MV-4-11 (cell line): Measurements from ENCODE around the gene LIN52.

Source experiments
- DNase-seq: peaks from one replicate; lab custom pipeline; 2025; lab: John Stamatoyannopoulos, UW

The LIN52 gene, protein sequence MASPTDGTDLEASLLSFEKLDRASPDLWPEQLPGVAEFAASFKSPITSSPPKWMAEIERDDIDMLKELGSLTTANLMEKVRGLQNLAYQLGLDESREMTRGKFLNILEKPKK

GRCh38 chr14:74084277-74085046 lies at the start of gene LIN52, which contains the start of gene ALDH6A1:
Gene LIN52 (plus strand): TSS chr14:74084956. CDS start chr14:74084975, 19 bp downstream.
Gene ALDH6A1 (minus strand): TSS chr14:74084453. CDS start chr14:74084394, 59 bp downstream.
- DNase-seq, result peak; percentile 100

DNA sequence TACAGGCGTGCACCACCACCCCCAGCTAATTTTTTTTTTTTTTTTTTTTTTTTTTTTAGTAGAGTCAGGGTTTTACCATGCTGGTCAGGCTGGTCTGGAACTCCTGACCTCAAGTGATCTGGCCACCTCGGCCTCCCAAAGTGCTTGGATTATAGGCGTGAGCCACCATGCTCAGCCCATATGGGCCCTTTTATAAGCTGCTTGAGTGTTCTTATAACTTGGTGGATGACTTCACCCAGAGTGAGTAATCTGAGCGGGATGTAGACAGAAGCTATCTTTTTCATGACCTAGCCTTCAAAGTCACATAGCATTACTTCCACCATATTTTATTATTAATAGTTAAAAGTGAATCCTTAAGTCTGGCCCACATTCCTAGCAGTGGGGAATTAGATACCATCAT lies 49.2 kb upstream of the LIN52 start:
- no peak for DNase-seq

DNA sequence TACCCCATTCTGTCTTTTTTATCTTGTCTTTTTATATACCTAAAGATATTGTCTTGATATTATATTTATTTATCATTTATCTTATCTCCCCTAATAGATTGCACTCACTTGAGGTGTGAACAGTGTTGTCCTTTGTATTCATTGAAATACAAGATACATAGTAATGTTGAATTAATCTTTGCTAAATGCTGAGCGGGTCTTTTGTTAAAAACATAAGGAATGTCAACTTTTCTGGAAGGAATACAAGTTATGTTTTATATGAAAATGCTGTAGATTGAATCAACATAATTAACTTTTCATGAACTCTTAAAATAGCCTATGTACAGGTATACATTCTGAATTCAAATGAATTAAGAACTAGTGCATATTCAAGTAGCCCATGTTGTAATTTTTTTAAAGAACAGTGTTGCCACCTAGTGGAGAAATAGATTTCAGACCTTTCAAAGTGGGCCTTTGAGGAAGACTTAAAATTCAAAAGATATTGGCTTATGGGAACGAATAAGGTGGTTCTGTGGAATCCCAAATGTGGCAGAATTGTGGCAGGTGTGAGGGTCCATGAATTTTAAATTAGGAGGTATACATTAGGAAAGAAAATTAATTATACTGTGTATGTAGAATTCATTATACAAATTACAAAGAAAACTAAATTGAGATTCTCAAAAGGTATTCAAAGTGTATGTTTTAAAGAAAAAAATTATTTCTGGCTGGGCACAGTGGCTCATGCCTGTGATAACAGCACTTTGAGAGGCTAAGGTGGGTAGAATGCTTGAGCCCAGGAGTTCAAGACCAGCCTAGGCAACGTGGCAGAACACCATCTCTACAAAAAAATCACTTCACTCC lies 46.5 kb upstream of the LIN52 start:
- DNase-seq, result peak; percentile 59

- no peak for DNase-seq
These were observed 42.5 kb upstream of the LIN52 start for GRCh38 chr14:74042296-74042695.

DNA sequence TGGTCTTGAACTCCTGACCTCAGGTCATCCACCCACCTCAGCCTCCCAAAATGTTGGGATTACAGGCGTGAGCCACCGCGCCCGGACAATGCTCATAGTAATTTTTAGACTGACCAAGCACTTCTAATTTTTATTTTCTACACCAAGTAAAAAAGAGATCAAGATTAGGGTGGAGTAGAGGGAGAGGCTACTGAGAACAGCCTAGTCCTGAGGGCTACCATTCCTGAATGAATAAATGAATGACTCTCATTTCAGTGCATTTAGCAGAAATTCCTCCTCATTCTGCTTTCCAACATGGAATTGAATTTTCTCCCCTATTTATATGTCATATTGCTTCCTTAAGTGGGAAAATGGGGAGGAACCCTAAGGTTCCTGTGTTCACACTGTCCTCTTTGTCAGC lies 39.2 kb upstream of the LIN52 start:
- DNase-seq, result no peak

GRCh38 chr14:74048281-74048680 lies 36.5 kb upstream of the LIN52 start:
- DNase-seq, result peak; percentile 28

DNA sequence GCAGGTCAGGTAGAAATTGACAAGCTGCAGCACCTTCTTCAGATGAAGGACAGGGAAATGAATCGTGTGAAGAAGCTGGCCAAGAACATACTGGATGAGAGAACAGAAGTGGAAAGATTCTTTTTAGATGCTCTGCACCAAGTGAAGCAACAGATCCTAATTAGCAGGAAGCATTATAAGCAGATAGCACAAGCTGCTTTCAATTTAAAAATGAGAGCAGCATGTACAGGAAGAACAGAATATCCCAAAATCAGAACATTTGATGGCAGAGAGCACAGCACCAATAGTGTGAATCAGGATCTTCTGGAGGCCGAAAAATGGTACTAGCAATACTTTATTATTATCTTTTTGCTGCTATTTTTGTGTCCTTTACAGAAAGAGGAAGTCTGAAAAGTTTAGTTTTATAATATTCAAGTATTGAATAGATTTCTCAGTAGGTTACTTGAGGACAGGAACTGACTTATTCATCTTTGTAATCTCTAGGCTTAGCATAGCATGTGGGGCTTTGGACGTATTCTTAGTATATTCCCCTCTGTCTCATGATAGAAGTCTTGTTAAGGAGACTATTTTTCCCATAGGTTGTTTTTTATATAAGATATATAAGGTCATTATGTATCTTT lies 34.8 kb upstream of the LIN52 start:
- DNase-seq, result peak; percentile 67

DNA sequence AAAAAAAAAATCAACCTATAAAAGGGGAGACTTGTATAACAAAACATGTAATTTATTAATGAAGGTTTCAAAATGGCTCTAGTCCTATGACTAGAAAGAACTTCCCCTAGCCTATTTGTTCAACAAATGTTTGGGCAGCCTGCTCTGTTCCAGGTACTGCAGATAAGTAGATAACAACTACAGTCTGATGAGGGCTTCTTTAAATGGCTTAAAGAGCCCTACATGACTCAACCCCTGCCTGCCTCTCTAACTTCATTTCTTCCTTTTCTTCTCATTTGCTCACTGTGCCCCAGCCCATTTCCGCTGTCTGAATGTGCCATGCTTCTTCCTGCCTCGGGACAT lies 22.0 kb upstream of the LIN52 start:
- DNase-seq, result no peak

- DNase-seq, result no peak
These were observed 20.3 kb upstream of the LIN52 start for GRCh38 chr14:74064426-74064825.

DNA sequence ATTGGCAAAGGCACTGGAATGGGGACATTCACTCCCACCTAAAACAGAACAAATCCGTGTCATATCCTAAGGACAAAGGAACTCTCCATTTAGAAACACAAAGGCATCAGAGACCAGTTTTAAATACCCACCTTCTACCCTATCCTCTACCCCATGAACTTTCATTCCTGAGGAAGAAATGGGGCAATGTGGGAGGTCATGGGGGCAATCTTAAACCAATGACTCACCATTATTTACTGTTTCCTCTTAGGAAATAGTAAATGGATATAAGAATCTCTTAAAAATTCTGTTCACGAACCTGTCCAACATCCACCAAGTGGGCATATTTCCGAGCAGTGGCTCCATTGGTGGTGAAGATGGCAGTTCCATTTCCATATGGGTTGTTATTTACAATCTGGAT lies 19.9 kb upstream of the LIN52 start:
- DNase-seq, result no peak

DNA sequence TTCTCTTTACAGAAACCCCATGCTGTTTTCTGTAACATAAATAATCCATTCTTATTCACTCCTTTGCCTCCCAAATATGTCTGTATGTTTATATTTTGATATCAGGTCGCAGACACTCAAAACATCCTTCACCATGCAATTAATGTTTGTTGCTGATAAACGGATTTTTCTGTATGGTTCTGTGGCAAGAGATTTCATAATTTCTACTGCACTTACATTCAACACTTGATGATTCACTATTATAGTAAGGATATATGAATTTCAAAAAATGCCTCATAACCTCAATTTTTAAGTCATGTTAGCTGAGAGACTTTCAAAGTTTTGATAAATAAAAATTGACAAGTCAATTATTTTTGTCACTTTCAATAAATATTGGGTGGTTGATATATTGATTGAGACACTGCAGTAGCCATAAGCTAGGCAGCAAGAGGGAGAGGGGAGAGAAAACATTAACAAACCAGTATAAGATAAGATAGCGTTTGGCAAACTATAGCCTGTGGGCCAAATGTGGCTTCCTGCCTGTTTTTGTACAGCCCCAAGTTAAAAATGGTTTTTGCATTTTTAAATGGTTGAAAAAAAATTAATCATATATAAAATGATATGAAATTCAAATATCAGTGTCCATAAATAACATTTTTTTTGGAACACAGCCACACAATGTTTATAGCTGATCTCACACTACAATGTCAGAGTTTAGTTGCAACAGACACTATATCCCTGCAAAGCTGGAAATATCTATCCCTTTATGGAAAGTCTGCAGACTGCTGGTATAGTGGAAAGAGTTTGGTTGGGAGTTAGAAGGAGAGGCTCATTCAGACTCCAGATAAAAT lies 18.8 kb upstream of the LIN52 start:
- DNase-seq, result no peak

- no peak for DNase-seq
These were observed 7.4 kb upstream of the LIN52 start for GRCh38 chr14:74077401-74077800.

- no peak for DNase-seq
These were observed 3.8 kb upstream of the LIN52 start for GRCh38 chr14:74080820-74081460.

- DNase-seq, result no peak
These were observed 3.3 kb upstream of the LIN52 start for GRCh38 chr14:74081491-74081890.

GRCh38 chr14:74083161-74083560 lies 1.6 kb upstream of the LIN52 start:
- peak; percentile 60 for DNase-seq

GRCh38 chr14:74083784-74084276 lies 926 bp upstream of the LIN52 start:
- no peak for DNase-seq

DNA sequence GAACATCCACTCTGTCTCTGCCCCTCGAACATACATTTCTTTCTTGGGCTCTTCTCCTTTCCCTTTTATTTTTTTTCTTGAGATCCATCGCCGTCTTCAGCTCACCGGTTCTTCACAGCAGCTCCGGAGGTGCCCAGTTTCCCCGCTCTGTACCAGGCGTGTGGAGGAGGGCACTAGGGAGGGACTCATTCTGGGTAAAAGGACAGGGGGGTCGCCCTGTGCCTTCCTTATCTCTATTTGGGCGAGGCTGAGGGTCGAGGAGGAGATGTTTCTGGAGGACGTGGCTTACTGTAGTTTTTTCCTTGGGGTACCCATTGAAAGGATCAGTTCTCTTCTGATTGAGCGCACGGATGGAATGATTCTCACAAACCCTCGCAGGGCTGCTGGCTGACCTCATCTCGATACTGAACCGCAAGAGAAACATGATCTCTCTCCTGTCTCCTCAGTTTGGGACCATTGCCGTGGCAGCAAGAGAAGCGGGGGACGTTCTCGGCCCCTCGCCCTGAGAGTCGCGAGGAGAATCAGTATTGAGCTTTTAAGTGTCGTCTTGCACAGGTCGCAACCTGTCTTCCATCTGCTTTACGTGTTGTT lies 386 bp downstream of the LIN52 start:
- DNase-seq, result peak; percentile 3

DNA sequence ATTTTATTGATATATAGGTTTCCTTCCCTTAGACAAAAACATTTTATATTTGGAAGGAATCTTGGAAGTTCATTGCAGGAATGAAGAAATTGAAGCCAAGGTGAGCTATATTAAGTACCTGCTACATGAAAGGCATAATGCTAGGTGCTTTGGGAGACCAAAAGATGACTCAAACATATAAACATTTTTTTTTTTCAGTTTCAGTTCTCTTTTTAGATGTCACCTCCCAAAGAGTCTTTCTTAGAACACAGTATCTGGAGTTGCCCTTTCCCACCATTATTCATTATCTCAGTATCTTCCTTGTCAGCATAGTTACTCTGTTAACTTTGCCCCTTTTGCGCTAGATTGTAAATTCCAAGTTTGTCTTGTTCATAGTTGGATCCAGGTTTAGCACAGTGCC lies 1.1 kb downstream of the LIN52 start:
- peak; percentile 76 for DNase-seq

DNA sequence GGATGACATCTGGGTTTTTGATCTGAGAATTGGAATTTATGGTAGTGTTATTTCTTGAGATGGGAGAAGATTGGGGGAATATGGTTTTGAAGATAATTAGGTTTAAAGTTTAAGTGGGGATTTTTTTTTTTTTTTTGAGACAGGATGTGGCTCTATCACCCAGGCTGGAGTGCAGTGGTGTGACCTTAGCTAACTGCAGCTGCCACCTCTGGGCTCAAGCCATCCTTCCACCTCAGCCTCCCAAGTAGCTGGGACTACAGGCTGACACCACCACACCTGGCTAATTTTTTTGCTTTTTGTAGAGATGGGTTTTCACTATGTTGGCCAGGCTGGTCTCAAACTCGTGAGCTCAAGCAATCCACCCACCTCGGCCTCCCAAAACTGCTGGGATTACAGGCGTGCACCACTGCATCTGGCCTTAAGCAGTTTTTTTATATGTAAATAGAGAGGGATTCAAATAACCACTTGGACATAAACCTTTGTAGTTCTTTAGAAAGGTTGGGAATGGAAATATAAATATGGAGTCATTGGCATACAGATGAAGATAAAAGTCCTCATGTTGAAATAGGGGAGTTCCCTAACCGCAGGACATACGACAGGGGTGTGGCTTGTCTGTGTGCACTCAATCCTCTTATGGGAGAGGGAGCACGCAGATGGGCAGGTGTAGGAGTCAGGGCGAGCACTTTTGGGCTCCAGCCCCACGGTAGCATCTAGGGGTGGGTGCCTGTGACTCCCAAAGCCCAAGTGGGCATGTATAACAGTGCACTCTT lies 4.7 kb downstream of the LIN52 start:
- no peak for DNase-seq

GRCh38 chr14:74105381-74105780 lies 20.6 kb downstream of the LIN52 start:
- DNase-seq, result no peak
